ENCODE data around the gene SLC35B1. TPM values are rescaled to one million over a fixed set of nuclear protein-coding genes. Genes with fewer than 3 reads are reported as not detected.

Gene SLC35B1
- total RNA-seq, 1 experiment from 2014 or later = 228 TPM

DNA sequence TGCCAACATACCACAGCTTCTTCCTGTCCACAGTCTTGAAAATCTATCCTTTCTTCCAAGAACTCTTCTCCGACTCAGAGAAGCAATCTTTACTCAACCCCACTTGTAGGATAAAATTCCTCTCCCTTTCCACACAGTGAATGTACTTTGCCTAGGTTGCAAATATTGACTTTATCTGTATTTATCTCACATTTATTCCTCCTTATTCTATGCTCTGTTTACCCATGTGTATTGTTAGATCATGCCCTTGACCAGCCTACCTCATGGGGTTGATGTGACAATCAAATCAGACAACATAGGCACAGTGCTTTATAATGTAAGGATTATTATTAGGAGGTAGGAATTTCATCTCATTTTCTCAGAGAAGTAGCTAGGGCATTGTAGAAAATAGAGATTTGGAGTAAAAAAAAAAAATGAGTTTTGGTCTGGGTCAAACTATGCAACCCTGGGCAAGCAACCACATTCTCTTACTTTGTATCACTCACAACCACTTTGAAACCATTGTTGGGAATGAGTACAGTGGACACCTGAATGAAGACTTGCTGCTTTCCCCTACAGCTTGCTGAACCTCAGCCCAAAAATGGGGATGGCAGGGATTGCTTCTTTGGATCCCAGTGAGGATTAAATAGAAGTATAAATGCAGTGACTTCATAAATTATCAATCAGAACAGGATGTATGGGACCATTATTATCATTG is 9.1 kb upstream of the SLC35B1 start:
- Mint-ChIP-seq H3K9me3 (ENCODE audit: unreplicated experiment) (no peaks in the 10 kb centered on the region), H3K4me1 (ENCODE audit: low read depth, unreplicated experiment) (no peaks in the 10 kb centered on the region), H3K4me3 (ENCODE audit: unreplicated experiment) (no peak overlapping the region), H3K27ac (ENCODE audit: unreplicated experiment) (no peak overlapping the region), H3K36me3 (ENCODE audit: insufficient read depth, unreplicated experiment) (peaks cover 47% of the 10 kb centered on the region), H3K27me3 (ENCODE audit: insufficient read depth, unreplicated experiment) (no peaks in the 10 kb centered on the region)
- intact Hi-C loops (cut with micrococcal nuclease; ENCODE audit: unreplicated experiment) = no loop called here
- POLR2A ChIA-PET = no interaction called here
- no peak overlapping the region for H3K4me3 ChIP-seq (ENCODE audit: low read depth, low read length)
- H3K27me3 ChIP-seq (replicated peaks; ENCODE audit: control insufficient read depth, insufficient read depth, low read length) = no peaks in the 10 kb centered on the region
- DNase-seq = no peak
- H3K9me3 ChIP-seq = no peaks in the 10 kb centered on the region
- CTCF ChIA-PET = interaction anchor here (0.9 to 1.5 kb wide), 3 partner anchors 9 to 146 kb away, joined by 4 to 6 read pairs (median 4); partner anchors contain the start of genes FAM117A and SLC35B1
- BruUV-seq (replicated peaks) = no TSS peak
- peaks cover 3% of the 10 kb centered on the region for H3K36me3 ChIP-seq (ENCODE audit: control insufficient read depth, insufficient read depth, low read length)
- H3K4me1 ChIP-seq = no peaks in the 10 kb centered on the region
- no peak for TF ChIP-seq CTCF (IDR thresholded peaks at IDR 0.05; ENCODE audit: insufficient read depth in 1 of 2, low read depth in 1 of 2, low read length in 1 of 2, severe bottlenecking in 1 of 2, unreplicated experiment in 1 of 2)

- no peaks in the 10 kb centered on the region for H3K27me3 Mint-ChIP-seq (ENCODE audit: insufficient read depth, unreplicated experiment)
- H3K36me3 Mint-ChIP-seq (ENCODE audit: insufficient read depth, unreplicated experiment) = peaks cover 47% of the 10 kb centered on the region
- Histone ChIP-seq H3K4me1 (no peaks in the 10 kb centered on the region), H3K4me3 (ENCODE audit: low read depth, low read length) (no peak overlapping the region), H3K27me3 (replicated peaks; ENCODE audit: control insufficient read depth, insufficient read depth, low read length) (no peaks in the 10 kb centered on the region), H3K36me3 (ENCODE audit: control insufficient read depth, insufficient read depth, low read length) (peaks cover 3% of the 10 kb centered on the region), H3K9me3 (no peaks in the 10 kb centered on the region)
- H3K27ac Mint-ChIP-seq (ENCODE audit: unreplicated experiment) = no peak overlapping the region
- H3K9me3 Mint-ChIP-seq (ENCODE audit: unreplicated experiment) = no peaks in the 10 kb centered on the region
- no peaks in the 10 kb centered on the region for H3K4me1 Mint-ChIP-seq (ENCODE audit: low read depth, unreplicated experiment)
- H3K4me3 Mint-ChIP-seq (ENCODE audit: unreplicated experiment) = no peak overlapping the region
- POLR2A ChIA-PET = interaction anchor here (1.6 kb wide), 1 partner anchor 73 kb away, joined by 4 read pairs; the partner anchor contains the start of gene KAT7
- intact Hi-C loops (cut with micrococcal nuclease; ENCODE audit: unreplicated experiment) = no loop called here
- CTCF ChIA-PET = interaction anchor here (0.9 to 1.6 kb wide), 4 partner anchors 8 to 146 kb away, joined by 4 to 6 read pairs (median 4); partner anchors contain the start of genes FAM117A and SLC35B1
- BruUV-seq (replicated peaks) = no TSS peak
- TF ChIP-seq CTCF (IDR thresholded peaks at IDR 0.05; ENCODE audit: insufficient read depth in 1 of 2, low read depth in 1 of 2, low read length in 1 of 2, severe bottlenecking in 1 of 2, unreplicated experiment in 1 of 2) = no peak
- DNase-seq = no peak
Measured at GRCh38 chr17:49715717-49716279, 8.0 kb upstream of the SLC35B1 start.

DNA sequence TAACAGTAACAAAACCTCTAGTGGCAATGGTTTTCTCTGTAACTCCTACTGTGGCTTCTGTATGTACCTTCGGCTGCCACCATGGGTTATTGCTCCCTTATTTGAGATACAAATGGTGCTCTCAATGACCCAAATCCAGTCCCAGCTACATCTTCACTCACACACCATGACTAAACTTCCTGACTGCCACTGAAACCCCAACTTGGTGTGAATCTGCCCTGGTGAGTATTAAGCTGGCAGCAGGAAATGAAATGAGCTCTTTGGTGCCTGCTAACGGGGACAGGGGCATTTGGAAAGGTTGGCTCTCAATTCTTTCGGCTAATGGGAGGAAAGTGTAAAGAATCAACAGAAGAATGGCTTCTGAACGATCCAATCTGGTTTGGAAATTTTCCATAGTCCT is 7.5 kb upstream of the SLC35B1 start:
- POLR2A ChIA-PET = interaction anchor here (0.7 to 1.6 kb wide), 2 partner anchors 73 to 671 kb away, joined by 4 to 7 read pairs; partner anchors contain the start of gene KAT7
- Mint-ChIP-seq H3K27me3 (ENCODE audit: insufficient read depth, unreplicated experiment) (no peaks in the 10 kb centered on the region), H3K4me1 (ENCODE audit: low read depth, unreplicated experiment) (no peaks in the 10 kb centered on the region), H3K4me3 (ENCODE audit: unreplicated experiment) (no peak overlapping the region), H3K9me3 (ENCODE audit: unreplicated experiment) (no peaks in the 10 kb centered on the region), H3K36me3 (ENCODE audit: insufficient read depth, unreplicated experiment) (peaks cover 47% of the 10 kb centered on the region), H3K27ac (ENCODE audit: unreplicated experiment) (no peak overlapping the region)
- no peaks in the 10 kb centered on the region for H3K9me3 ChIP-seq
- H3K36me3 ChIP-seq (ENCODE audit: control insufficient read depth, insufficient read depth, low read length) = peaks cover 3% of the 10 kb centered on the region
- TF ChIP-seq CTCF (IDR thresholded peaks at IDR 0.05; ENCODE audit: insufficient read depth in 1 of 2, low read depth in 1 of 2, low read length in 1 of 2, severe bottlenecking in 1 of 2, unreplicated experiment in 1 of 2) = no peak
- intact Hi-C loops (cut with micrococcal nuclease; ENCODE audit: unreplicated experiment) = no loop called here
- DNase-seq = no peak
- no peak overlapping the region for H3K4me3 ChIP-seq (ENCODE audit: low read depth, low read length)
- H3K27me3 ChIP-seq (replicated peaks; ENCODE audit: control insufficient read depth, insufficient read depth, low read length) = no peaks in the 10 kb centered on the region
- no peaks in the 10 kb centered on the region for H3K4me1 ChIP-seq
- no TSS peak for BruUV-seq (replicated peaks)
- CTCF ChIA-PET = interaction anchor here (1.5 to 1.6 kb wide), 2 partner anchors 49 to 145 kb away, joined by 4 to 5 read pairs; partner anchors contain the start of gene FAM117A

Data from Caco-2 (cell line).